Neural progenitor cell (in vitro differentiated cells): ENCODE results near the gene TDRD9. TPM values are rescaled to one million over a fixed set of nuclear protein-coding genes. Genes with fewer than 3 reads are reported as not detected.

Source experiments
- DNase-seq: peaks from one replicate; pipeline ENCODE4 v3.0.0-alpha.2; 2016; ENCODE audit warnings: low spot score
- H2AFZ ChIP-seq: fragments of 200-600 bp; sonication (generic); replicated peaks from 2 replicates; pipeline ENCODE4 v1.6.1; 2016; ENCODE audit warnings: antibody characterized with exemption
- H3F3A ChIP-seq: fragments of 200-600 bp; sonication (generic); 2 replicates; pipeline ENCODE4 v1.6.1; 2016; ENCODE audit warnings: antibody characterized with exemption, low read depth
- H3K27ac ChIP-seq: fragments of 200-600 bp; sonication (generic); 2 replicates; pipeline ENCODE4 v1.5.1; 2016; ENCODE audit warnings: mild to moderate bottlenecking
- H3K27me3 ChIP-seq: fragments of 200-600 bp; sonication (generic); 2 replicates; pipeline ENCODE4 v1.6.1; 2016; ENCODE audit warnings: mild to moderate bottlenecking, moderate library complexity
- H3K36me3 ChIP-seq: fragments of 200-600 bp; sonication (generic); 2 replicates; pipeline ENCODE4 v1.5.1; 2016
- H3K4me1 ChIP-seq: fragments of 200-600 bp; sonication (generic); 2 replicates; pipeline ENCODE4 v1.6.1; 2016; ENCODE audit warnings: mixed run types
- H3K4me2 ChIP-seq: fragments of 200-600 bp; sonication (generic); 2 replicates; pipeline ENCODE4 v1.6.1; 2016
- H3K4me3 ChIP-seq: fragments of 200-600 bp; sonication (generic); 2 replicates; pipeline ENCODE4 v1.5.1; 2016
- H3K79me2 ChIP-seq: fragments of 200-600 bp; sonication (generic); 2 replicates; pipeline ENCODE4 v1.6.1; 2016; ENCODE audit warnings: low read depth
- H3K9ac ChIP-seq: fragments of 200-600 bp; sonication (generic); 2 replicates; pipeline ENCODE4 v1.6.1; 2016
- H3K9me3 ChIP-seq: fragments of 200-600 bp; sonication (generic); 2 replicates; pipeline ENCODE4 v1.5.1; 2016; ENCODE audit warnings: low read depth
- H4K20me1 ChIP-seq: fragments of 200-600 bp; sonication (generic); 2 replicates; pipeline ENCODE4 v1.6.1; 2016; ENCODE audit warnings: low read depth
- H3K27ac Mint-ChIP-seq: 3 replicates; pipeline ENCODE4 v1.8.0; 2021; ENCODE audit warnings: mixed read lengths
- H3K27me3 Mint-ChIP-seq: 2 replicates; pipeline ENCODE4 v1.8.0; 2022; ENCODE audit warnings: low read depth, mild to moderate bottlenecking, inconsistent platforms, moderate library complexity, mixed read lengths; ENCODE audit not compliant: insufficient read depth
- H3K36me3 Mint-ChIP-seq: 3 replicates; pipeline ENCODE4 v1.8.0; 2021; ENCODE audit warnings: mixed read lengths
- H3K4me1 Mint-ChIP-seq: 3 replicates; pipeline ENCODE4 v1.8.0; 2021; ENCODE audit warnings: mixed read lengths
- H3K4me3 Mint-ChIP-seq: 3 replicates; pipeline ENCODE4 v1.8.0; 2021; ENCODE audit warnings: mild to moderate bottlenecking, moderate library complexity, mixed read lengths
- H3K9me3 Mint-ChIP-seq: 3 replicates; pipeline ENCODE4 v1.8.0; 2020; ENCODE audit warnings: mixed read lengths
- CTCF ChIP-seq: fragments of 200-600 bp; sonication (generic); IDR thresholded peaks from 2 replicates; pipeline ENCODE4 v1.5.1; 2017; ENCODE audit warnings: antibody characterized with exemption, mild to moderate bottlenecking
- EZH2 ChIP-seq: fragments of 200-600 bp; sonication (generic); IDR thresholded peaks from 2 replicates; pipeline ENCODE4 v1.6.1; 2017; ENCODE audit warnings: antibody characterized with exemption, mild to moderate bottlenecking, moderate library complexity
- EZH2phosphoT487 ChIP-seq: fragments of 200-600 bp; sonication (generic); IDR thresholded peaks from 2 replicates; pipeline ENCODE4 v1.6.1; 2017; ENCODE audit warnings: antibody characterized with exemption
- total RNA-seq: library from RNA; depleted of rRNA; stranded (reverse); fragments of >200 nt; gene quantifications from 2 replicates; pipeline ENCODE4 v1.2.3, GENCODE V29; 2015; ENCODE audit warnings: low replicate concordance

Gene TDRD9
- total RNA-seq, 1 donor from 2014 or later, result not detected

GRCh38 chr14:104073764-104074163, 145.5 kb downstream of the TDRD9 start:
- H3K9me3 Mint-ChIP-seq, result peaks cover 9% of the 10 kb centered on the region

GRCh38 chr14:104075530-104076151, 147.4 kb downstream of the TDRD9 start:
- no peak for DNase-seq

More at GRCh38 chr14:104073764-104074163, 145.5 kb downstream of the TDRD9 start:
- H3K36me3 ChIP-seq, result no peaks in the 10 kb centered on the region
- Mint-ChIP-seq H3K27ac (no peak overlapping the region), H3K36me3 (no peaks in the 10 kb centered on the region), H3K27me3 (peaks cover 8% of the 10 kb centered on the region), H3K4me3 (no peak overlapping the region), H3K4me1 (peaks cover 4% of the 10 kb centered on the region)
- no peak overlapping the region for H3K9ac ChIP-seq
- no peaks in the 10 kb centered on the region for H3K27me3 ChIP-seq
- H3K4me1 ChIP-seq, result no peaks in the 10 kb centered on the region
- no peak overlapping the region for H2AFZ ChIP-seq
- DNase-seq, result no peak
- no peaks in the 10 kb centered on the region for H3K79me2 ChIP-seq
- H3K4me2 ChIP-seq, result no peak overlapping the region
- H3K9me3 ChIP-seq, result no peaks in the 10 kb centered on the region
- TF ChIP-seq CTCF (no peak), EZH2phosphoT487 (no peak), EZH2 (no peak)
- no peak overlapping the region for H3K27ac ChIP-seq
- no peaks in the 10 kb centered on the region for H4K20me1 ChIP-seq
- H3K4me3 ChIP-seq, result no peak overlapping the region
- no peaks in the 10 kb centered on the region for H3F3A ChIP-seq

GRCh38 chr14:104076743-104077142, 148.5 kb downstream of the TDRD9 start:
- no peak overlapping the region for H3K9ac ChIP-seq
- TF ChIP-seq EZH2phosphoT487 (no peak), EZH2 (no peak), CTCF (no peak)
- no peak overlapping the region for H3K4me2 ChIP-seq
- H3K4me1 Mint-ChIP-seq, result peaks cover 4% of the 10 kb centered on the region
- no peaks in the 10 kb centered on the region for H4K20me1 ChIP-seq
- no peaks in the 10 kb centered on the region for H3K9me3 ChIP-seq
- H3K27ac ChIP-seq, result no peak overlapping the region
- H3K4me3 Mint-ChIP-seq, result no peak overlapping the region
- H3K27me3 ChIP-seq, result no peaks in the 10 kb centered on the region
- H2AFZ ChIP-seq, result no peak overlapping the region
- H3F3A ChIP-seq, result no peaks in the 10 kb centered on the region
- DNase-seq, result no peak
- peaks cover 4% of the 10 kb centered on the region for H3K27me3 Mint-ChIP-seq
- H3K4me1 ChIP-seq, result no peaks in the 10 kb centered on the region
- peaks cover 6% of the 10 kb centered on the region for H3K9me3 Mint-ChIP-seq
- no peaks in the 10 kb centered on the region for H3K79me2 ChIP-seq
- H3K4me3 ChIP-seq, result no peak overlapping the region
- H3K27ac Mint-ChIP-seq, result no peak overlapping the region
- H3K36me3 Mint-ChIP-seq, result no peaks in the 10 kb centered on the region
- no peaks in the 10 kb centered on the region for H3K36me3 ChIP-seq

More at GRCh38 chr14:104075530-104076151, 147.4 kb downstream of the TDRD9 start:
- no peaks in the 10 kb centered on the region for H3K36me3 Mint-ChIP-seq
- H3K4me1 Mint-ChIP-seq, result peaks cover 4% of the 10 kb centered on the region
- Histone ChIP-seq H4K20me1 (no peaks in the 10 kb centered on the region), H3K9ac (no peak overlapping the region), H3K36me3 (no peaks in the 10 kb centered on the region), H3K4me2 (no peak overlapping the region), H3K79me2 (no peaks in the 10 kb centered on the region), H3F3A (no peaks in the 10 kb centered on the region), H3K4me1 (no peaks in the 10 kb centered on the region), H3K9me3 (no peaks in the 10 kb centered on the region), H3K27ac (no peak overlapping the region), H3K4me3 (no peak overlapping the region), H3K27me3 (no peaks in the 10 kb centered on the region), H2AFZ (no peak overlapping the region)
- H3K27me3 Mint-ChIP-seq, result peaks cover 7% of the 10 kb centered on the region
- TF ChIP-seq CTCF, result peak; percentile 62
- TF ChIP-seq EZH2, result no peak
- TF ChIP-seq EZH2phosphoT487, result no peak
- peaks cover 9% of the 10 kb centered on the region for H3K9me3 Mint-ChIP-seq
- H3K4me3 Mint-ChIP-seq, result no peak overlapping the region
- H3K27ac Mint-ChIP-seq, result no peak overlapping the region
